ENCODE data around the gene GALNT2. TPM values are rescaled to one million over a fixed set of nuclear protein-coding genes. Genes with fewer than 3 reads are reported as not detected.

GALNT2 gene
- total RNA-seq, 4 donors from 2014 or later, result 50.7 to 85.0 (median 71.8) TPM

DNA sequence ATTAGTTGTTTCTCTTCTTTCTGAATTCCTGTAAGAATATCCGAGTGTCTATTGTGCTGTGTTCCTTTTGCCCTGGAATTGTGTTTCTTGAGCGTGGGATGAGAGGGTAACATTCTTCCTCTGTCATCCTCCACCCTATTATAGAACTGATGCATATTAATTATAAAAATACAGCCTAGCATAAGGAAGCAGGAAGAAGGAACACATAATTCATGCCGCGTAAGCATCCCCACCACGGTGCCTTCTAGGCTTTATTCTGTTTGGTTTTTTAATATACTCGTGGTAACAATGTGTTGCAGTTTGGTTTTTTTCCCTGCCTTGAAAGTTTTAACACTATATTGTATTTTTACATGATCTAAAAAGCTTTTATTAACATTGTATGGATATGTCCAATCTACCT lies 65.7 kb downstream of the GALNT2 start:
- ATAC-seq (ENCODE audit: low FRiP score) (no peak), DNase-seq (ENCODE audit: low spot score) (no peak)
- TF ChIP-seq, protein P1, sequence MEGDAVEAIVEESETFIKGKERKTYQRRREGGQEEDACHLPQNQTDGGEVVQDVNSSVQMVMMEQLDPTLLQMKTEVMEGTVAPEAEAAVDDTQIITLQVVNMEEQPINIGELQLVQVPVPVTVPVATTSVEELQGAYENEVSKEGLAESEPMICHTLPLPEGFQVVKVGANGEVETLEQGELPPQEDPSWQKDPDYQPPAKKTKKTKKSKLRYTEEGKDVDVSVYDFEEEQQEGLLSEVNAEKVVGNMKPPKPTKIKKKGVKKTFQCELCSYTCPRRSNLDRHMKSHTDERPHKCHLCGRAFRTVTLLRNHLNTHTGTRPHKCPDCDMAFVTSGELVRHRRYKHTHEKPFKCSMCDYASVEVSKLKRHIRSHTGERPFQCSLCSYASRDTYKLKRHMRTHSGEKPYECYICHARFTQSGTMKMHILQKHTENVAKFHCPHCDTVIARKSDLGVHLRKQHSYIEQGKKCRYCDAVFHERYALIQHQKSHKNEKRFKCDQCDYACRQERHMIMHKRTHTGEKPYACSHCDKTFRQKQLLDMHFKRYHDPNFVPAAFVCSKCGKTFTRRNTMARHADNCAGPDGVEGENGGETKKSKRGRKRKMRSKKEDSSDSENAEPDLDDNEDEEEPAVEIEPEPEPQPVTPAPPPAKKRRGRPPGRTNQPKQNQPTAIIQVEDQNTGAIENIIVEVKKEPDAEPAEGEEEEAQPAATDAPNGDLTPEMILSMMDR (IDR thresholded peaks at IDR 0.05), result no peak

DNA sequence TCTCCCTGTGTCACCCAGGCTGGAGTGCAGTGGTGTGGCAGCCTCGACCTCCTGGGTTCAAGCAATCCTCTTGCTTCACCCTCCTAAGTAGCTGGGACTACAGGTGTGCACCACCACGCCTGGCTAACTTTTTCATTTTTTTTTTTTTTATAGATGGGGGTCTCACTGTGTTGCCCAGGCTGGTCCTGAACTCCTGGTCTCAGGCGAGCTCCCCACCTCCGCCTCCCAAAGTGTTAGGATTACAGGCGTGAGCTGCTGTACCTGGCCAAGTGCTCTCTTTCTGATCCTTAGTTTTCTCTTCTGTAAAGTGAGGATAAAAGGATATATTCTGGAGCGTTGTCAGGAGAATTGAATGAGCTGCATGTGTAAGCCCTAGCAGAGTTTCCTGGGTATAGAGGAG lies 68.7 kb downstream of the GALNT2 start:
- ATAC-seq (ENCODE audit: low FRiP score), result no peak
- TF ChIP-seq, protein P1 (IDR thresholded peaks at IDR 0.05), result no peak

DNA sequence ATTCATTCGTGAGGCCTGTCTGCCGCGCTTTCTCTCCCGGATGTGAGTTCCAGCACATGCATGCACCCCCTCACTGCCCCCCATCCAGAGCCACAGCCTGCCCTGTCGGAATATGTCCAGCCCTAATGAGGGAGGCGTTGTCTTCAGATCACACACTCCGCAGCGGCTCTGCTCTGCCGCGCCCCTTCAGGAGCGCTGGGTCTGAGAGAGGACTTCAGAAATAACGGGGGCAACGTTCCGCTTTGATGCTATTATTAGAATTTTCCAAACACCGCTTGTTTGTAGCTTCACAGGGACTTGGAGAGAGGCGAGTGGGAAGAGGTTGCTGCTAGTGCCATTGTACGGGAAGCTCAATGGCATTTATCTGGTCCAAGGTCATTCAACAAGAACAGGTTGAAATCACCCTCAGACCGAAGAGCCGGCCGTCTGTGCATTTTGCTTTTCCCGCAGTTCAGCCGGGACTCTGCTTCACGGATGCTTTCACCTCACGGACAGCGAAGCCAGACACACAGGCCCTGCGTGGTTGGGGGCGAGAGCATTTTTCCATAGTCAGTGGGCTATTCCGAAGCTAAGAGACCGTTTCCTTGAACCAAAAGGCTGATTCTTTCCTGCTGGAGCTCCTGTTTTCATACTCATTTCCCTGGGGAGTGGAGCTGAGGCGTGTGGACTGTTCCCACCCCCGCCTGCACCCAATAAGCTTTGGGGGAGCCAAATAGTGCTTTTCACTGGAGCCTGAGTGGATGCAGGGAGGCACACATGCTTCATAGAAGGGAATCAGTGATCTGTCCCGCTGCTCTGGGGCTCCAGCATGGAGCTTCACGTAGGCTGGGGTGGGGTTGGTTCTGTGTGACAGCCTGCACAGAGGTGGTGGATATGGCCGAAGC lies 69.7 kb downstream of the GALNT2 start:
- peak; percentile 22 for ATAC-seq (ENCODE audit: low FRiP score)
- TF ChIP-seq, protein P1 (IDR thresholded peaks at IDR 0.05), result no peak
- no peak for DNase-seq (ENCODE audit: low spot score)

More for the DNA sequence above, 68.7 kb downstream of the GALNT2 start:
- no peak for DNase-seq (ENCODE audit: low spot score)

DNA sequence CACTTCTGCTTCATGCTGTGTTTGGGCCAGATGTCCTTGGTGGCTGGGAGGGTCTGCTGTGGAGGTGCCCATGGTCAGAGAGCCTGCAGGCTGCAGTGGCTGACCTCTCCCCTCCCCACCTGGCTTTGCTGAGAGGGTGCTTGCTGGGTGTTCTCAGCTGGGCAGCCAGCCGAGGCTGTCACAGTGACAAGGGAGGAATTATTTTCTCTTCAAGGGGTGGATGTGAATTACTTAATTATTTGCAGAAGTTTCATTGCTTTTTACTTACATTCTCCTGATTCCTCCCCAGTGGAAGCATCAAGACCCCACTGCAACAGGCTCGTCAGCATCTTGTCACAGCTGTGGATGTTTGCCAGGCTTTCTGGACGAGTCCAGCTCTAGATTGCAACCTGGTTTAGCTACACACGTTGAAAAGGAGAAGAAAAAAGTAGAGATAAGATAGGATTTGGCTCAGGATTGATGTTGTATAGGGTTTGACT lies 70.3 kb downstream of the GALNT2 start:
- ATAC-seq (ENCODE audit: low FRiP score) (no peak), DNase-seq (ENCODE audit: low spot score) (no peak)
- TF ChIP-seq, protein P1 (IDR thresholded peaks at IDR 0.05), result no peak

DNA sequence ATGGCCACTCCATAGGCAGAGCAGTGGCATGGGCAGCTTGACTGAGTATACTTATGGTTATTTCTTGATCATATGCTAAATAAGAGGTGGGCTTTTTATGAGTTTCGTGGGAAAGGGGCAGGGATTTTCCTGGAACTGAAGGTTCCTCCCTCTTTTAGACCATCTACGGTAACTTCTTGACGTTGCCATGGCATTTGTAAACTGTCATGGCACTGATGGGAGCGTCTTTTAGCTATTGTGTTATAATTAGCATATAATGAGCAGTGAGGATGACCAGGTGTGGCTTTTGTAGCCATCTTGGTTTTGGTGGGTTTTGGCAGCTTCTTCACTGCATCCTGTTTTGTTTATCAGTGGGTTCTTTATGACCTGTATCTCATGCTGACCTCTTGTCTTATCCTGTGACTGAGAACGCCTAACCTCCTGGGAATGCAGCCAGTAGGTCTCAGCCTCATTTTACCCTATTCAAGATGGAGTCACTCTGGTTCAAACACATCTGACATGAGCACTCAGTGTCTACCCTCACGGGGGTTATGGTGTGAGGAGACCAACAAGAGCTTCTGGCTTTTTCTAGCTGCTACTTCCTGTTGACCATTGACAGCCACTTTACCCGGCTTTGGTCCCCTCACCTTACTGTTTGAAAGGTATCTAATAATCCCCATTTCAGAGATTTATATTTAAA lies 71.7 kb downstream of the GALNT2 start:
- ATAC-seq (ENCODE audit: low FRiP score), result no peak
- TF ChIP-seq, protein P1 (IDR thresholded peaks at IDR 0.05), result no peak
- no peak for DNase-seq (ENCODE audit: low spot score)

DNA sequence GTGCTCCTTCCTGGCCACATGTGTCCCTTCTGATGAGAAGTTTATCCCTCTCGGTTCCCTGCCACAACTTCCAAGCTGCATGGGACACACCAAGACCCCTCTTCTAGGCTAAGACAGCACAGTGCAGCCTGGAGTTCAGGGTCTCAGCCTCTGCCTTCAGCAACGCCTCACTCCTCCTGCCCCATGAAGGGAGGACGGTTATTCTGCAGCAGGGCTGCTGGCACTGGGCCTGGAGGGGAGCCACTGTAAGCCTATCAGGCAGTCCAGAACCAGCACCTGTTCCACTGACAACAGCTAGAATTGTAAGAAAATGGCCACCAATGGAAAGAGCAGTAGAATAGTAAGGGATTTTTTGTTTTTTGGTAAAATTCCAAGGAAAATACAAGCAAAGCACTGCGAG lies 72.3 kb downstream of the GALNT2 start:
- ATAC-seq (ENCODE audit: low FRiP score) (no peak), DNase-seq (ENCODE audit: low spot score) (no peak)
- TF ChIP-seq, protein P1 (IDR thresholded peaks at IDR 0.05), result no peak

Measured in omental fat pad (tissue), 4 donors.